HG03575 (cell line): ENCODE data around the gene FMN1.
"Not testable (repeated sequence)": the region's sequence is repeated elsewhere in the genome, so short reads cannot be mapped to it uniquely, and the experiment has no call there.

Experiments used
- ATAC-seq: cut with Tn5 transposase; IDR thresholded peaks from one replicate; pipeline ENCODE4 v1.9.1; 2021; ENCODE audit not compliant: unreplicated experiment, insufficient number of reproducible peaks, low FRiP score; ENCODE audit errors: extremely low read depth

The FMN1 gene

DNA sequence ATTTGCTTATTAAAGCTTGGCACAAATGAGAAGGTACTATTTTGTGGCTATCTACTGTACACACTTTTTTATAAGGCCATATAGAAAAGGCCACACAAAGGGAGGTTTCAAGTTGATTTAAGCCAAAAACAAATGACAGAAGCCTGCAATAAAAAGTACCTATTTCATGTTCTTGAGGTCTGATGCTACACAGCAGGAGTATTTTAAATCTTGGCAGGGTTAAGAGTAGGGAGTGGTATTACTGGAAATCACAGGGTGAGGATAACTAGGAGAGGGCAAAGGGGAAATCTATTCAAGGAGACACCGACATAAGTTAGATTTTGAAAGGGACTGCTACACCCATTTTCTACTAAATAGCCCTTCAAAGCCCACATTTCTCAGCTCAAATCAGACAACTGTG lies 330.5 kb downstream of the FMN1 start:
- ATAC-seq: no peak

DNA sequence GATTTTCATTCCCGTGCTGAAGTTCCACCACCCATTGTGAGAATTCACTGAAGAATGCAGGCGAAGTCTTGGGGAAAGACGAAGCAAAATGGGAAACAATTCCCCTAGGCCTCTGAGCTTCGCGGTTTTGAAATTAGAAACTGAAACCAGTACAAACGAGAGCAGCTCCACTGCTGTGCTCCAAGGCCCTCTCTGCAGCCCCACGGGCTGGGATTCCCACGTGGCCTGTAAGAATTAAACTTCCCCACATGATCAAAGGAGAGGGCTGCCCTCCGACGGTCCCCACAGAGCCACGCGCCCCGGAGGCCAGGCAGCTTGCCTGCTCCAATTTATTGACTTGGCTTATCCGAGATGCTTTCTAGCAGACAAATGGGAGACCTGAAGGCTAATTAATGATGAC lies 332.8 kb downstream of the FMN1 start:
- ATAC-seq: no peak

DNA sequence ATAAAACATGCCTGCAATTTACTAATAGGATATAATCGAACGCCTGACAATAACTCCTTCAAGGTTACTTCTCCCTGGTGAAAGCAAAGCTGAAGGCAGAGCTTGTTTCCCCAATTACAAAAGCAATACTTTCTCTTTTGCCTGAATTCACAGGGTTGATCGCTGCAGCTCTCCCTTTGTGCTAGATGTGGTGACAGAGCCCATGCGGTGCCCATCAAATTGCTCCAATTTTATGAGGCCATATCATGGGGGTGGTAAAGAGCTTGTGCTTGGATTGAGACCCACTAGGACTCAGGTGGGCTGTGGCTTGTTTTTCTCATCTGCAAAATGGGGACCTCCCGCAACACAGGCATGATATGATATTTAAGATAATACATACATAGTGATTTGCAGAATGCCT lies 333.3 kb downstream of the FMN1 start:
- ATAC-seq: no peak

DNA sequence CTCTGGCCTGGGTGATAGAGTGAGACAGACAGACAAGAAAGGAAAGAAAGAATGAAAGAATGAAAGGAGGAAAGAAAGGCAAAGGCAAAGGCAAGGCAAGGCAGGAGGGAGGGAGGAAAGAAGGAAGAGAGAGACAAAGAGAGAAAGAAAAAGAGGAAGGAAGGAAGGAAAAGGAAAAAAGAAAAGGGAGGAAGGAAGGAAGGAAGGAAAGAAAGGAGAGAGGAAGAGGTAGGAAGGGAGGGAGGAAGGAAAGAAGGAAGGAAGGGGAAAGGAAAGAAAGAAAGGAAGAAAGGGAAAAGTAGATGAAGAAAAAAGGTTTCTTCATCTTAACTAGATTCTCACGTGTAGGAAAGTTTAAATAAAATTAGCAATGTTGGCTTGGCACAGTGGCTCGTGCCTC lies 334.5 kb downstream of the FMN1 start:
- no peak for ATAC-seq

- no peak for ATAC-seq
These were observed 335.3 kb downstream of the FMN1 start for GRCh38 chr15:32859251-32859650.

DNA sequence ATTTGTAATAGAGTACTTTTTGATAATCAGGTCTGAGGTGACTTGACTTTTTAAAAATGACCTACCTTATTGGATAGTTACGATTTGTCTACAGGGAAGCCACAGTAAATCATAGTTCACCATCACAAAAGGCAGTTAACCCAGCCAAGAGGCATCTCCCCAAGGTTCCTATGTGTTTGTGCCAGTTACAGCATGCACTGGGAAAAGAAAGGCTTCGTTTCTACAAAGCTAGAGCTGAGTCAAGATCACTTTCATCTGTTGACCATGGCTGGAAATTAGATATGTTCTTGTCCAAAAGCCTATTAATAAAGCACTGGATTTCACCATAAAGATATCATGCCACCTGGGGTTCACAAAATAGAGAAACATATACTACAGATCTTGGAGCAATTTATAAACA lies 336.8 kb downstream of the FMN1 start:
- ATAC-seq: no peak

GRCh38 chr15:32856753-32857152 lies 337.8 kb downstream of the FMN1 start:
- no peak for ATAC-seq

DNA sequence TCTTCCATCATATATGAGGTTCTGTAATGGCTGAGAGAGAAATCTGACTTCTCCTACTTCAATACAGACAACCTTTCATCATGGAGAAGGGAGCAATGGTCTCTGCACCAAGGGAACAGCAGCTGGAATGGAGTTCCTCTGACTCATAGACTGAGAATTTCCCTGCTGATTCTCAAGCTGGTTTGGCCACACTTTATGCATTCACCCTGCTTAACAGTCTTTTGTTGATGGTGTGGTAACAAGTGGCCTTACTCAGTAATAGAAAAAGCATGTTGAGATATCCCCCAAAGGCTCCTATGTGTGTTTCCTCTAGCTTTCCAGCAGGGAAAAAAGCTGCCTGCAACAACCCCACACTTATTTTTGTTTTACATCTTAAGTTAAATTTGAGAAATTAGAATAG lies 338.6 kb downstream of the FMN1 start:
- no peak for ATAC-seq

- no peak for ATAC-seq
These were observed 340.9 kb downstream of the FMN1 start for GRCh38 chr15:32853592-32853991.

DNA sequence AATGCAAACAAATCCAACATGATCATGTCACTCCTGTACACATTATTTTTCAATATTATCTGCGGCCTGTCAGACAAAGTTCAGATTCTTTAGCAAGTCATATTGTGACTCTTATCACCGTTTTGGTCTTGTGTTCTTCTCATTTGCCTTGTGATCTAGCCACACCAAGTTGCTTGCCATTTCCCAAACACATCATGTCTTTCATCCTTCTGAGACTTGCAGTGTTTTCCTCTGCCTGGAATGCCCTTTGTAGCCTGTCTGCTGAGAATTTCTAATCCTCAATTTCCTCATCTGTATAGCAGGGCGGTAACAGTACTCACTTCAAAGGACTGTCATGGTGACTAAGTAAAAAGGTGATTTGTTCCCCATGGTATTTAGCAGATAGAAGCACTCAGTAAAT lies 341.7 kb downstream of the FMN1 start:
- no peak for ATAC-seq

- no peak for ATAC-seq
These were observed 342.5 kb downstream of the FMN1 start for GRCh38 chr15:32852017-32852416.

- no peak for ATAC-seq
These were observed 342.9 kb downstream of the FMN1 start for GRCh38 chr15:32851572-32851971.

GRCh38 chr15:32849769-32850668 lies 344.5 kb downstream of the FMN1 start:
- no peak for ATAC-seq

DNA sequence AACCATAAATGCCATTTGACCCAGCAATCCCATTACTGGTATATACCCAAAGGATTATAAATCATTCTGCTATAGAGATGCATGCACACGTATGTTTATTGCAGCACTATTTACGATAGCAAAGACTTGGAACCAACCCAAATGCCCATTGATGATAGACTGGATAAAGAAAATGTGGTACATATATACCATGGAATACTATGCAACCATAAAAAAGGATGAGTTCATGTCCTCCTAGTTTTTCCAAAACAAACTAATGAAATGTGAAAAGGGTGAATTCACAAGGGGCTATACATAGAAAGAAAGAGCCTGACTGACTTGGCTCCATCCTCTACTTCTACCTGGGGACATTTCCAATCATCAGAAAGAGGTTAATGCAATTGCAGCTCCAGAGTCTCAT lies 347.8 kb downstream of the FMN1 start:
- not testable (repeated sequence) for ATAC-seq

- ATAC-seq: no peak
These were observed 350.3 kb downstream of the FMN1 start for GRCh38 chr15:32844118-32844711.

GRCh38 chr15:32843219-32843815 lies 351.2 kb downstream of the FMN1 start:
- ATAC-seq: no peak

- ATAC-seq: no peak
These were observed 352.4 kb downstream of the FMN1 start for GRCh38 chr15:32842081-32842480.

DNA sequence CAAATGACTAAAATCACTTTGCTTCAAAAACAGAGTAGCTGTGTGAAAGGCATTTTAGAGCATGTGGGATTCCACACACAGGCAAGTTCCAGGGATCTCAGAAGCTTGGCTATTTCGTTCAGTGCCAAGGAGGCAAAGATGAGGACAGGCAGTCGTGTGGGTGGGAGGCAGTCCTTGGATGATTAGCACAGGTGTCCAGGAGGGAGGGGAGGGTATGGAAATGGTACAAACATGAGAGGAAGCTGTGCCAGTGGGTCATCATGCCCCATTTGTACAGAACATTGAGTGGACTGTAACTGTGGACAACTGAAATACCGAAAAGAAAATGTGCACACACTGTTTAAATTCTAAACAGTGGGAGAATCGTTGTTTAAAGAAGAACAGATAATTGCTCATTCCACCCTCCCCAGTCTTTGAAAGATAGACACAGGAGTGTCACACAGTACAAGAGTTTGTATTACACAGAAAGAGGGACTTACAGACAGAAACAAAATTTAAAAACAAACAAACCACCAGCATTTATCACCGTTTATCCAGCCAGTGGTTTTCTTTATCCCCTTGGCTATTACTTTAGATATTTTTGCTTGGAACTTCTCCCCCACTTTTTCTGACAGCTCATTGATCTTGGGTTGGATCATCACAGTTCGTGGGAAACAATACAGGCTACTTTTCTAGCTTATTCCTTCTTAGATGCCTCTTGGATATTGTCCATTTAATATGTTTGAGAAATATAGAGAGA lies 353.8 kb downstream of the FMN1 start:
- no peak for ATAC-seq

DNA sequence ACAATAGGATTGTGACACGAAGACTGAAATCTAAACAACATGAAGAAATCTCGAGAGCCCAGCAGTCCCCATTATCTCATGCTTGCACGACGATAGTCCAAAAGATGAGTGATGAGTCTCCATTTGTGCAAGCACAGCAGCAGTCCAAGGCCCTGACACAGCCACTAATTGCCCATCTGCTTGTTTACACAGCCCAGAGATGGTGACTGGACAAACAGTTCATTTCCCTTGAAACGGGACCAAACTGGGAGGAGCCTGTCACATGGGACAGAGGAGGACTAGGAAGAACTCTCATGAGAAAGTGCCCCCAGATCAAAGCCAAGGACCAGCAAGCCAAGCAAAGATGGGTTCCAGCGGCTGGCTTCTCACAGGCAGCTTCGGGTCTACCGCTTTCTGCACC lies 355.7 kb downstream of the FMN1 start:
- no peak for ATAC-seq

DNA sequence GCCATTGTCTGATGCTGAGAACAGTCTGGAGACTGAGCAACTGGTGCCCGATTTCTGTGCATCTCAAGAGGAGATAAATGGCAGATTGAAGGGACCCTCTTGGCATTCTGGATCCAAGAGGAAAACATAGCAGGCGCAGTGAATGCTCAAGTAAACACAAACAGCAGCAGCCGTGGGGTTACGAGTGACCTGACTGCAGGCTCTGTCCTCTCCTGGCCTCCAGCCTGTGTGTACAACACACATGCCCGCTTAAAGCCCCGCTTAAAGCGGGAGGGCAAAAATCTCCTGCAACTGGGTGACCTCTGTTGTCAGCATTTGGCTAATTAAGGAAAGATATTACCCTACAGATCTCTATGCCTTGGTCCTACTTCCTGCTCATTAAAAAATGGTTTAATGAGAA lies 356.2 kb downstream of the FMN1 start:
- no peak for ATAC-seq
